Uterus (tissue), 4 donors: ENCODE measurements around the gene COL23A1. TPM values are rescaled to one million over a fixed set of nuclear protein-coding genes. Genes with fewer than 3 reads are reported as not detected.

Experiments
- DNase-seq, 2 donors: peaks; one replicate each; pipeline ENCODE4 v3.0.0-alpha.2; 2019 to 2020
- H3K27ac ChIP-seq, 2 donors: fragments of 200-600 bp; sonication (generic); 1 replicate in 1 of 2; 2 replicates in 1 of 2; pipeline ENCODE4 v1.5.1; 2016 to 2018
- H3K27me3 ChIP-seq, 2 donors: fragments of 200-600 bp; sonication (generic); one replicate each; pipeline ENCODE4 v1.5.1; 2018 to 2019; ENCODE audit warnings: control low read depth in 1 of 2
- H3K36me3 ChIP-seq, 2 donors: fragments of 200-600 bp; sonication (generic); one replicate each; pipeline ENCODE4 v1.5.1; 2019; ENCODE audit warnings: control low read depth in 1 of 2
- H3K4me1 ChIP-seq, 2 donors: fragments of 200-600 bp; sonication (generic); one replicate each; pipeline ENCODE4 v1.5.1; 2018 to 2019; ENCODE audit warnings: control low read depth in 1 of 2
- H3K4me3 ChIP-seq, 2 donors: fragments of 200-600 bp; sonication (generic); 1 replicate in 1 of 2; 2 replicates in 1 of 2; pipeline ENCODE4 v1.5.1; 2018 to 2019; ENCODE audit warnings: mild to moderate bottlenecking in 1 of 2
- H3K9me3 ChIP-seq, 2 donors: fragments of 200-600 bp; sonication (generic); one replicate each; pipeline ENCODE4 v1.5.1; 2019; ENCODE audit warnings: control low read depth in 1 of 2
- POLR2A ChIP-seq, 2 donors: fragments of 450-650 bp; IDR thresholded peaks; one replicate each; pipeline ENCODE4 v1.6.1; 2016; ENCODE audit warnings: antibody characterized with exemption in 2 of 2, mild to moderate bottlenecking in 1 of 2, moderate library complexity in 1 of 2
- intact Hi-C: fragments of 100-400 bp; cut with DNase I; formaldehyde crosslinking; loops from one replicate; pipeline ENCODE4 v1.15.1; 2023; ENCODE audit warnings: low total_unique reads
- total RNA-seq, 4 donors: library from RNA; depleted of rRNA in 3 of 4; stranded (reverse); fragments of >200 nt in 3 of 4; gene quantifications; one replicate each; pipeline versions ENCODE4 v1.1.0 to v1.2.4, GENCODE V29; 2014 to 2023
- TF ChIP-seq, protein P1 (sequence below), 4 experiments: fragments of 200-600 bp in 2 of 4; fragments of 450-650 bp in 2 of 4; sonication (generic) in 2 of 4; IDR thresholded peaks; one replicate each; pipeline ENCODE4 v1.5.1; 2016 to 2019; ENCODE audit warnings: antibody characterized with exemption in 4 of 4, mild to moderate bottlenecking in 2 of 4, moderate library complexity in 1 of 4
- donor health status: DM: yes; HTN: yes; CAD: no.

COL23A1 gene
- total RNA-seq, 4 donors from 2014 or later: 0.85 to 7.6 (median 2.0) TPM; not detected in 1

GRCh38 chr5:178440181-178440580 lies 150.0 kb downstream of the COL23A1 start:
- Histone ChIP-seq H3K27ac (no peak overlapping the region), H3K4me1 (no peaks in the 10 kb centered on the region), H3K36me3 (no peaks in the 10 kb centered on the region), H3K27me3 (no peaks in the 10 kb centered on the region), H3K4me3 (no peak overlapping the region), H3K9me3 (no peaks in the 10 kb centered on the region)
- DNase-seq: no peak
- TF ChIP-seq, protein P1, sequence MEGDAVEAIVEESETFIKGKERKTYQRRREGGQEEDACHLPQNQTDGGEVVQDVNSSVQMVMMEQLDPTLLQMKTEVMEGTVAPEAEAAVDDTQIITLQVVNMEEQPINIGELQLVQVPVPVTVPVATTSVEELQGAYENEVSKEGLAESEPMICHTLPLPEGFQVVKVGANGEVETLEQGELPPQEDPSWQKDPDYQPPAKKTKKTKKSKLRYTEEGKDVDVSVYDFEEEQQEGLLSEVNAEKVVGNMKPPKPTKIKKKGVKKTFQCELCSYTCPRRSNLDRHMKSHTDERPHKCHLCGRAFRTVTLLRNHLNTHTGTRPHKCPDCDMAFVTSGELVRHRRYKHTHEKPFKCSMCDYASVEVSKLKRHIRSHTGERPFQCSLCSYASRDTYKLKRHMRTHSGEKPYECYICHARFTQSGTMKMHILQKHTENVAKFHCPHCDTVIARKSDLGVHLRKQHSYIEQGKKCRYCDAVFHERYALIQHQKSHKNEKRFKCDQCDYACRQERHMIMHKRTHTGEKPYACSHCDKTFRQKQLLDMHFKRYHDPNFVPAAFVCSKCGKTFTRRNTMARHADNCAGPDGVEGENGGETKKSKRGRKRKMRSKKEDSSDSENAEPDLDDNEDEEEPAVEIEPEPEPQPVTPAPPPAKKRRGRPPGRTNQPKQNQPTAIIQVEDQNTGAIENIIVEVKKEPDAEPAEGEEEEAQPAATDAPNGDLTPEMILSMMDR (IDR thresholded peaks at IDR 0.05): no peak
- no peak for TF ChIP-seq POLR2A (IDR thresholded peaks at IDR 0.05)
- intact Hi-C loops: no loop called here

GRCh38 chr5:178439493-178440180 lies 150.6 kb downstream of the COL23A1 start:
- TF ChIP-seq POLR2A (IDR thresholded peaks at IDR 0.05): no peak
- TF ChIP-seq, protein P1 (IDR thresholded peaks at IDR 0.05): no peak
- Histone ChIP-seq H3K36me3 (no peaks in the 10 kb centered on the region), H3K4me3 (no peak overlapping the region), H3K9me3 (no peaks in the 10 kb centered on the region), H3K27me3 (no peaks in the 10 kb centered on the region), H3K4me1 (no peaks in the 10 kb centered on the region), H3K27ac (no peak overlapping the region)
- DNase-seq: no peak
- intact Hi-C loops: no loop called here

DNA sequence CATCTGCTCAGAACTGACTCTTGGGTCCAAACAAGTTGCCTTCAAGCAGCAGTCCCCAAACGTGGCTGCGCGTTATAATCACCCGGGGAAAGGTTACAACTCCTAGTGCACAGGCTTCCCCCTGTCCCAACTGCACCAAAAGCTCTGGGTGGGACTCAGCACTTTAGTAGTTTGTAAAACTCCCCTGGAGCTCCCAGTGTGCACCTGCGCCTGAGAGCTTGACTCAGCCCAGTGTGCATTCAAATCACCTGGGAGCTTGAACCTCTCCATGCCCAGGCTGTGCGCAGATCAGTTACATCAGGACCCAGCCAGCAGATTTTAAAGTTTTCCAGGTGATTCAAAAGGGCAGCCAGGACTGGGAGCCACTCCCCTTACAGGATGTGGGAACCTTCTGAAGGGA lies 151.4 kb downstream of the COL23A1 start:
- intact Hi-C loops: no loop called here
- TF ChIP-seq, protein P1 (IDR thresholded peaks at IDR 0.05): no peak
- Histone ChIP-seq H3K27ac (no peak overlapping the region), H3K36me3 (no peaks in the 10 kb centered on the region), H3K4me1 (no peaks in the 10 kb centered on the region), H3K9me3 (no peaks in the 10 kb centered on the region), H3K27me3 (no peaks in the 10 kb centered on the region), H3K4me3 (no peak overlapping the region)
- no peak for DNase-seq

GRCh38 chr5:178437386-178438075 lies 152.7 kb downstream of the COL23A1 start:
- intact Hi-C loops: no loop called here
- no peak overlapping the region for H3K27ac ChIP-seq
- TF ChIP-seq, protein P1 (IDR thresholded peaks at IDR 0.05): no peak
- TF ChIP-seq POLR2A (IDR thresholded peaks at IDR 0.05): no peak
- H3K36me3 ChIP-seq: no peaks in the 10 kb centered on the region
- H3K9me3 ChIP-seq: no peaks in the 10 kb centered on the region
- H3K4me1 ChIP-seq: no peaks in the 10 kb centered on the region
- DNase-seq: no peak
- no peaks in the 10 kb centered on the region for H3K27me3 ChIP-seq
- H3K4me3 ChIP-seq: no peak overlapping the region

- Histone ChIP-seq H3K36me3 (no peaks in the 10 kb centered on the region), H3K9me3 (no peaks in the 10 kb centered on the region), H3K27ac (no peak overlapping the region), H3K4me3 (no peak overlapping the region), H3K4me1 (no peaks in the 10 kb centered on the region), H3K27me3 (no peaks in the 10 kb centered on the region)
- TF ChIP-seq POLR2A (IDR thresholded peaks at IDR 0.05): no peak
- TF ChIP-seq, protein P1 (IDR thresholded peaks at IDR 0.05): no peak
- no peak for DNase-seq
- intact Hi-C loops: no loop called here
Observed at GRCh38 chr5:178436326-178436940, 153.8 kb downstream of the COL23A1 start.
